Ectodermal cell (in vitro differentiated cells): ENCODE results near the gene AASDH. TPM values are rescaled to one million over a fixed set of nuclear protein-coding genes. Genes with fewer than 3 reads are reported as not detected.

Experiments
- H3K27ac ChIP-seq: 2 replicates; pipeline ENCODE4 v1.7.0; 2013; ENCODE audit warnings: mild to moderate bottlenecking, low read depth, low read length; ENCODE audit not compliant: insufficient read depth, poor library complexity, severe bottlenecking
- H3K27me3 ChIP-seq: 2 replicates; pipeline ENCODE4 v1.7.0; 2013; ENCODE audit warnings: mild to moderate bottlenecking, low read length; ENCODE audit not compliant: insufficient read depth, control insufficient read depth, poor library complexity, severe bottlenecking
- H3K36me3 ChIP-seq: one replicate; pipeline ENCODE4 v1.7.0; 2013; ENCODE audit warnings: low read length; ENCODE audit not compliant: control insufficient read depth, insufficient read depth
- H3K4me1 ChIP-seq: one replicate; pipeline ENCODE4 v1.7.0; 2013; ENCODE audit warnings: low read length; ENCODE audit not compliant: control insufficient read depth, insufficient read depth
- H3K4me3 ChIP-seq: 2 replicates; pipeline ENCODE4 v1.7.0; 2013; ENCODE audit warnings: low read depth, low read length, control low read depth; ENCODE audit not compliant: insufficient read depth
- H3K9me3 ChIP-seq: 2 replicates; pipeline ENCODE4 v1.7.0; 2013; ENCODE audit warnings: mild to moderate bottlenecking, low read length, moderate library complexity; ENCODE audit not compliant: control insufficient read depth
- WGBS, 2 experiments: methylation state at CpG; one replicate each; pipeline ENCODE4 v1.1.7; 2013; ENCODE audit warnings: missing lambda C conversion rate in 2 of 2; 5-methylcytosine and 5-hydroxymethylcytosine counted together
- polyA plus RNA-seq, 4 experiments: library from polyadenylated mRNA; stranded (reverse); fragments of 50-300 nt; gene quantifications; one replicate each; pipeline ENCODE4 v1.2.3, GENCODE V29; 2013

Gene AASDH
- 18.4 TPM for polyA plus RNA-seq (2013, experiment 1 of 4)
- polyA plus RNA-seq (2013, experiment 2 of 4): 21.5 TPM
- polyA plus RNA-seq (2013, experiment 3 of 4): 16.7 TPM
- 20.7 TPM for polyA plus RNA-seq (2013, experiment 4 of 4)

DNA sequence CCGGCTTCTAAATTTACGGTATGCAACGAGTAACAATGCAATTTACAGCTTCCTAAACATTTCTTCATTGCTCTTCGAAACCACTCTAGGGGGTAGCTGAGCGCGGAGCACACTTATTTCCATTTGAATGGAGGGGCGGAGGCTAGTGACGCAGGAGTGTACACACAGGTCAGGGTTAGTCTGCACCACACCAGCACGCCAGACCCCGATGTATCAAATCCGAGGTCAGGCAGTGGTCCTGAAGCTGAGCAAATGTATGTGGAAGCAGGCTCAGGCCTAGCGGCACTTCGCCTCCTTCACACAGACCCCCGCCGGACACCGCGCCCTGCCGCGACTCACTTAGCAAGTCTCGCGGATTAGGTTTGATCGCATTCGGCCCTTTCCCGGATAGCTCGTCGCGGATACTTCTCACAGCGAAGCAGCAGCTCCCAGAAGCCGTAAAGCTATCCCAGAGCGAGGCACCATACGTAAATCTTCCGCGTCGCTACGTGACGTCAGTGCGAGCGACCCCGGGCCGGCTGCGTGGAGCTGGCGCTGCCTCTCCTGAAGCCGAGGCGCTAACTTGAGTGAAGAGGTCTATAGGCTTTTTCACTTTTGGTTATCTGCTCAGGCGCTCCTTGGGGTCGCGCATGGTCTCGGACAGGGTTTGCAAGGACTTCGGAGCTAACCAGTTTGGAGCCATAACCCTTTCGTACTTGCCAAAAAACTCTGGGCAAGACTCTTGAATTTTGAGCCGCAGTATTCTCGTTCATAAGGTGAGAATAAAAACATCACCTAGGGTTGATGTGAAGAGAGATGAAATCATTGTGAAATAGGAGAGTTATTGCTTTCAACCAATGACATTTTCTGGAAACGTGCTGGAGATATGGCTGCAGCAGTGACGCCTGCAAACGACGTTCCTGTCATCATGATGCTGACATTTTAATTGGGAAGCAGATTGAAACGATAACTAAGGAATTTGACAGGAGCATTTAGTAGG lies at the start of gene AASDH:
Gene AASDH (minus strand): TSS at position 469 of the 979 bp plus-strand sequence. CDS start 3,192 bp downstream, outside the sequence.
- peaks cover 12% of the 10 kb centered on the region for H3K4me1 ChIP-seq
- H3K36me3 ChIP-seq: no peaks in the 10 kb centered on the region
- 0 to 1% methylated on average over 57 of the region's 57 CpGs for WGBS, 2 experiments
- H3K9me3 ChIP-seq: no peaks in the 10 kb centered on the region
- H3K27ac ChIP-seq: peak within 1 kb of the TSS; percentile 91
- peak within 1 kb of the TSS; percentile 83 for H3K4me3 ChIP-seq
- no peaks in the 10 kb centered on the region for H3K27me3 ChIP-seq

GRCh38 chr4:56435140-56435926 lies 48.0 kb upstream of the AASDH start, which contains the start of gene PPAT:
Gene PPAT (minus strand): TSS chr4:56435615. CDS start chr4:56435477, 138 bp downstream.
- no peaks in the 10 kb centered on the region for H3K36me3 ChIP-seq
- peak within 1 kb of the TSS; percentile 81 for H3K4me3 ChIP-seq
- no peaks in the 10 kb centered on the region for H3K27me3 ChIP-seq
- H3K27ac ChIP-seq: peak within 1 kb of the TSS; percentile 86
- H3K4me1 ChIP-seq: peaks cover 10% of the 10 kb centered on the region
- H3K9me3 ChIP-seq: no peaks in the 10 kb centered on the region
- 0% methylated on average over 61 of the region's 61 CpGs for WGBS, 2 experiments

DNA sequence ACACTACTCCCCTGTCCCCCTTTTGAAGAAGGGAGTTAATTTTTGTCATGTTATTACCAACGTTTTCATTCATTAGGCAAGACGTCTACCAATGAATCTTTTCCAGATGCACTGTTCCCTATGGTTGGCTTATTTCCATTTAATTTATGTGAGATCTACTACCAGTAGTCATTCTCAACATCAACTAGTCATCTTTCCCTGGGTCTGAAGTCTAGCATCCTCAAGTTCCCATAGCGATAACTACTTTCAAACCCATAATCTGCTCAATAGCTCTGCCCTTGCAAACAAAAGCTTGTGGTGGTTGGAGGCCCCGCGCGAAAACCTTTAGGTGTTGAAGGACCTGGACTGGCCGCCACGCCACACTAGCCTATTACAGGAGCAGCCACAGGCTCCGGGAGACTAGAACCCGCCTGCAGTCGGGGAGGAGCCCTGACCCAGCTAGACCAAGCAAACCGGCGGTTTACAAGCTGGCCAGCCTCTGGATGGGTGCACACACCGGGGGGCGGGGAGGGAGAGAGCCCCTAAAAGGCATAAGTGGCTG lies 47.4 kb upstream of the AASDH start:
- H3K27me3 ChIP-seq: no peaks in the 10 kb centered on the region
- peak overlapping the region; percentile 81 for H3K4me3 ChIP-seq
- H3K4me1 ChIP-seq: peaks cover 5% of the 10 kb centered on the region
- WGBS, 2 experiments: 0% methylated on average over 14 to 15 of the region's 15 CpGs
- no peaks in the 10 kb centered on the region for H3K9me3 ChIP-seq
- peak overlapping the region; percentile 86 for H3K27ac ChIP-seq
- no peaks in the 10 kb centered on the region for H3K36me3 ChIP-seq

DNA sequence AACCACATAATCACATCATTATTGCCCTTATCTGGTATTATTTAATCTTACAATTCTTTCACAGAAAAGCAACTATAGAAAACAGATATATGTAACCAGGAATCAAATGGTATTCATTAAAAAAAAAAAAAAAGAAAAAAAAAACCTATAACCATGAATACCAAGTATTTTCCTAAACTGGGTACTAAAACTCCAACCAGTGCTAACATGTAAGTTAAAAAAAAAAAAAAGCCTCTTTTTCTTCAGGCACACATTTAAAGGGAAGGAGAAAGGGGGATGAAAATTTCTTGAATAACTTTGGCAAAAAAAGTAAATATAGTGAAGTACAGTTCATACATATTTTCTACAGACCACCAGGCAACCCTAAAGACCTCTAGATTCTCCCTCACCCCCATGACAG lies 46.0 kb upstream of the AASDH start:
- no peaks in the 10 kb centered on the region for H3K9me3 ChIP-seq
- peak overlapping the region; percentile 81 for H3K4me3 ChIP-seq
- no peaks in the 10 kb centered on the region for H3K27me3 ChIP-seq
- no peaks in the 10 kb centered on the region for H3K36me3 ChIP-seq
- H3K4me1 ChIP-seq: no peaks in the 10 kb centered on the region
- H3K27ac ChIP-seq: no peak overlapping the region

DNA sequence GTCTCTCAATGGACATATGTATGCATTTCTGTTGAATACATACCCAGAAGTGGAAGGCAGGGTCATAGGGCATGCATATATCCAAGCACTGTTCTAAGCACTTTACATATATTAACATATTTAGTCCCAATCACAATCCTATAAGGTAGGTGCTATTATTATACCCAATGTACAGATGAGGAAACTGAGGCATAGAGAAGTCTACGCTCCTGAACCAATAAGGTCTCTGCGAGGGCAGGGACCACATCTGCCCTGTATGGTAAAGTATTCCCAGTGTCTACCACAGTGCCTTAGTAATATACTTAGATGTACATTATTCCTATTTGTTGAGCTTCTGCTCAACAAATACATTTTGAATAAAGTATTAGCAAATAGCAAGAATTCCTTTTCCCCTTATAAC lies 42.9 kb upstream of the AASDH start:
- H3K4me3 ChIP-seq: no peak overlapping the region
- H3K4me1 ChIP-seq: peaks cover 3% of the 10 kb centered on the region
- WGBS, 2 experiments: 90 to 100% methylated on average over 2 of the region's 2 CpGs
- no peaks in the 10 kb centered on the region for H3K9me3 ChIP-seq
- H3K27ac ChIP-seq: no peak overlapping the region
- H3K36me3 ChIP-seq: no peaks in the 10 kb centered on the region
- no peaks in the 10 kb centered on the region for H3K27me3 ChIP-seq

DNA sequence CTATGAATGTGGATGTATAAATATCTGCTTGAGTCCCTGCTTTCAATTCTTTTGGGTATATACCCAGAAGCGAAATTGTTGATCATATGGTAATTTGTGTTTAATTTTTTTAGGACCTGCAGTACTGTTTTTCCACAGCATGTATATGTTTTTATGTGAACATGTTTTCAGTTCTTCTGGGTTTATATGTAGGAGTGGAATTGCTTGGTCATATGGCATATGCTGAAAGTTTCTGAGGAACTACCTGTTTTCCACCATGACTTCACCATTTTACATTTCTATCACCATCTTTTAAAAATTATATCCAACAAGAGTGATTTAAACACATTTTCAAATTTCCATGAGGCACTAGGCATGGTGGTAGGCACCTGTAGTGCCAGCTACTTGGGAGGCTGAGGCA lies 39.9 kb upstream of the AASDH start:
- no peak overlapping the region for H3K4me3 ChIP-seq
- no peaks in the 10 kb centered on the region for H3K27me3 ChIP-seq
- no peaks in the 10 kb centered on the region for H3K9me3 ChIP-seq
- no peak overlapping the region for H3K27ac ChIP-seq
- peaks cover 3% of the 10 kb centered on the region for H3K4me1 ChIP-seq
- 94% methylated on average over 1 of the region's 1 CpG for WGBS, 2 experiments
- H3K36me3 ChIP-seq: no peaks in the 10 kb centered on the region

GRCh38 chr4:56426273-56426672 lies 39.0 kb upstream of the AASDH start:
- Histone ChIP-seq H3K36me3 (peaks cover 4% of the 10 kb centered on the region), H3K27ac (no peak overlapping the region), H3K27me3 (no peaks in the 10 kb centered on the region), H3K9me3 (no peaks in the 10 kb centered on the region), H3K4me3 (no peak overlapping the region), H3K4me1 (peaks cover 3% of the 10 kb centered on the region)
- WGBS, 2 experiments: 94 to 97% methylated on average over 6 of the region's 6 CpGs

DNA sequence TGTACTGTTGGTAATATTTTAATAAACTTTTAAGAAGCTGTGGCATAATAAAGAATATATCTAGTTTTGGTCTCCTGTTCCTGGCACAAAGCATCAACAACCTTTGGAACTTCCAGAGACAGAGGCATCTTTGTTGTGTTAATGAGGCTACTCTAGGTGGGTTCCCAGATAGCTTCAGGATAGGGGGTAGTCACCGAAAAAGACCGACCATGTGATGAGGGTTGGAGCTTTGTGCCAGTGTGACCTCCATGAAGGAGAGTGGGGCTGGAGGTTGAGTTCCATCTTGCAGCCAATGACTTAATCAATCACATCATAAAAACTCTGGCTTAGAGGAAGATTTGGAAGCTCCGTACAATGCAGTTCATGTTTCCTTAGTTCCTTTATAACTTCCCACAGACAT lies 38.2 kb upstream of the AASDH start:
- Histone ChIP-seq H3K4me1 (peaks cover 3% of the 10 kb centered on the region), H3K9me3 (no peaks in the 10 kb centered on the region), H3K36me3 (peaks cover 6% of the 10 kb centered on the region), H3K27me3 (no peaks in the 10 kb centered on the region), H3K27ac (no peak overlapping the region), H3K4me3 (no peak overlapping the region)
- 37 to 49% methylated on average over 3 of the region's 3 CpGs for WGBS, 2 experiments

- no peak overlapping the region for H3K4me3 ChIP-seq
- H3K4me1 ChIP-seq: peaks cover 3% of the 10 kb centered on the region
- H3K27ac ChIP-seq: no peak overlapping the region
- 88% methylated on average over 3 to 5 of the region's 5 CpGs for WGBS, 2 experiments
- H3K36me3 ChIP-seq: peaks cover 6% of the 10 kb centered on the region
- H3K27me3 ChIP-seq: no peaks in the 10 kb centered on the region
- no peaks in the 10 kb centered on the region for H3K9me3 ChIP-seq
Measured at GRCh38 chr4:56424697-56425514, 37.6 kb upstream of the AASDH start.
